K562 (cell line): ENCODE measurements around the gene MYO1D. TPM values are rescaled to one million over a fixed set of nuclear protein-coding genes. Genes with fewer than 3 reads are reported as not detected.
A peak's percentile ranks its signal among the peaks of the same experiment; 100 is the strongest.

Experiments
- ARID1B ChIP-seq: fragments of 450-650 bp; IDR thresholded peaks from 2 replicates; pipeline ENCODE4 v1.6.1; 2016; ENCODE audit warnings: antibody characterized with exemption, mild to moderate bottlenecking, inconsistent platforms
- ATF7 ChIP-seq: fragments of 450-650 bp; IDR thresholded peaks from 2 replicates; pipeline ENCODE4 v1.7.1; 2014; ENCODE audit warnings: mild to moderate bottlenecking, moderate library complexity
- BHLHE40 ChIP-seq: IDR thresholded peaks from 2 replicates; pipeline ENCODE4 v1.6.1; 2011; ENCODE audit warnings: low read length, improper control_type of control experiment
- CBFA2T3 ChIP-seq: fragments of 450-650 bp; IDR thresholded peaks from 2 replicates; pipeline ENCODE4 v1.6.1; 2017
- CHCHD3 ChIP-seq: fragments of 250-450 bp; sonication (Bioruptor Pico); IDR thresholded peaks from 2 replicates; pipeline ENCODE4 v2.1.2; 2022; ENCODE audit warnings: mild to moderate bottlenecking
- ESRRA ChIP-seq: fragments of 450-650 bp; IDR thresholded peaks from 2 replicates; pipeline ENCODE4 v1.6.1; 2014; ENCODE audit warnings: low read depth, mild to moderate bottlenecking, moderate library complexity, borderline replicate concordance
- JUN ChIP-seq, 2 experiments: sonication (generic) in 1 of 2; formaldehyde crosslinking in 1 of 2; IDR thresholded peaks; 2 replicates each; pipeline versions ENCODE4 v1.6.1 to v1.8.0; 2012 to 2022; ENCODE audit warnings: borderline replicate concordance in 2 of 2, mild to moderate bottlenecking in 2 of 2, improper control_type of control experiment in 1 of 2, low read depth in 1 of 2, low read length in 1 of 2, missing genetic modification reagents in 1 of 2
- MCM3 ChIP-seq: fragments of 450-650 bp; IDR thresholded peaks from 2 replicates; pipeline ENCODE4 v1.6.1; 2016
- MECOM ChIP-seq: fragments of 250-450 bp; sonication (Bioruptor Pico); IDR thresholded peaks from 2 replicates; pipeline ENCODE4 v1.8.0; 2022; ENCODE audit warnings: inconsistent platforms
- SMARCE1 ChIP-seq: fragments of 450-650 bp; IDR thresholded peaks from 2 replicates; pipeline ENCODE4 v1.7.1; 2016; ENCODE audit warnings: mild to moderate bottlenecking
- ZEB2 ChIP-seq: fragments of 450-650 bp; IDR thresholded peaks from 2 replicates; pipeline ENCODE4 v1.6.1; 2016
- ZFP36 ChIP-seq: fragments of 150-350 bp; IDR thresholded peaks from 2 replicates; pipeline ENCODE4 v1.6.1; 2018; ENCODE audit warnings: low read length, low read depth; ENCODE audit not compliant: partially characterized antibody
- ZNF586 ChIP-seq: fragments of 450-650 bp; formaldehyde crosslinking; conservative IDR thresholded peaks from 2 replicates; pipeline ENCODE4 v1.4.0; 2020; ENCODE audit warnings: mild to moderate bottlenecking, moderate library complexity
- polyA plus RNA-seq, 8 experiments: library from polyadenylated mRNA; depleted of rRNA in 4 of 8; stranded (reverse) in 5 of 8; unstranded in 3 of 8; fragments of >200 nt; fragmentation: Nextera tagmentation in 2 of 8; fragmentation: Illumina TruSeq in 1 of 8; extraction: Ambion mirVana in 2 of 8; extraction: Trizol in 1 of 8; gene quantifications; 2 replicates each; pipeline versions ENCODE4 v1.2.1 to v1.2.3, GENCODE V29; 2011 to 2014; ENCODE audit warnings: inconsistent platforms in 1 of 8, missing spikeins in 1 of 8
- total RNA-seq, 7 experiments: library from RNA; depleted of rRNA in 6 of 7; stranded (reverse); fragments of >200 nt in 6 of 7; fragmentation: Illumina TruSeq in 2 of 7; extraction: Trizol in 2 of 7; gene quantifications; 2 replicates each; pipeline versions ENCODE4 v1.2.1 to v1.2.3, GENCODE V29; 2011 to 2021; ENCODE audit warnings: low replicate concordance in 1 of 7
- TF ChIP-seq, protein P1 (sequence below), 2 experiments: fragments of 450-650 bp; IDR thresholded peaks; 2 replicates each; pipeline ENCODE4 v1.6.1; 2018; ENCODE audit warnings: mild to moderate bottlenecking in 2 of 2, low read depth in 1 of 2; ENCODE audit not compliant: partially characterized antibody in 2 of 2
- TF ChIP-seq, protein P2 (sequence below): fragments of 250-450 bp; sonication (Bioruptor Pico); IDR thresholded peaks from 2 replicates; pipeline ENCODE4 v1.5.1; 2021; ENCODE audit warnings: mild to moderate bottlenecking
- TF ChIP-seq, protein P3 (sequence below), 2 experiments: fragments of 450-650 bp; IDR thresholded peaks; 2 replicates each; pipeline ENCODE4 v1.6.1; 2016; ENCODE audit warnings: mild to moderate bottlenecking in 2 of 2, borderline replicate concordance in 1 of 2, low read depth in 1 of 2, moderate library complexity in 1 of 2

The MYO1D gene
- total and polyA plus RNA-seq, 9 of the 15 experiments (the other 6 are each of a cell fraction or from before 2014, with no cell fraction given), result 2.1 to 71.2 (median 45.4) TPM

DNA sequence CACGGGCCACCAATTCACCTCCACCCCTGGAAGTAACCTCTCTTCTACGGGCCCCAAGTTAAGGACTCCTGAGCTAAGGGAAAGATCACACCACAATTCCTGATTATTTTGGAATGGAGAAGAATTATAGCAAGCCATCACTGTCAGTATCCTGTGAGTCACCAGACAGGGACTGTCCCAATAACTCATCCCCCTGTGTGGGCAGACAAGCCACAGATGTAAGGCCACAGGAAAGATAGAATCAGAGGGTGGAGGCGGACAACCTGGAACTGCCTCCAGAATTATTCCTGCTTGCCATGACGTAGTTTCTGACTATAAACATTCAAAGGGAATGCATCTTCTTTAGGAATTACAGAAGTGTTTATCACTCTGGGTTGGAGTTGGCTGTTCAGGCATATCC, 5.8 kb upstream of the MYO1D start (continued):
- TF ChIP-seq, protein P1, sequence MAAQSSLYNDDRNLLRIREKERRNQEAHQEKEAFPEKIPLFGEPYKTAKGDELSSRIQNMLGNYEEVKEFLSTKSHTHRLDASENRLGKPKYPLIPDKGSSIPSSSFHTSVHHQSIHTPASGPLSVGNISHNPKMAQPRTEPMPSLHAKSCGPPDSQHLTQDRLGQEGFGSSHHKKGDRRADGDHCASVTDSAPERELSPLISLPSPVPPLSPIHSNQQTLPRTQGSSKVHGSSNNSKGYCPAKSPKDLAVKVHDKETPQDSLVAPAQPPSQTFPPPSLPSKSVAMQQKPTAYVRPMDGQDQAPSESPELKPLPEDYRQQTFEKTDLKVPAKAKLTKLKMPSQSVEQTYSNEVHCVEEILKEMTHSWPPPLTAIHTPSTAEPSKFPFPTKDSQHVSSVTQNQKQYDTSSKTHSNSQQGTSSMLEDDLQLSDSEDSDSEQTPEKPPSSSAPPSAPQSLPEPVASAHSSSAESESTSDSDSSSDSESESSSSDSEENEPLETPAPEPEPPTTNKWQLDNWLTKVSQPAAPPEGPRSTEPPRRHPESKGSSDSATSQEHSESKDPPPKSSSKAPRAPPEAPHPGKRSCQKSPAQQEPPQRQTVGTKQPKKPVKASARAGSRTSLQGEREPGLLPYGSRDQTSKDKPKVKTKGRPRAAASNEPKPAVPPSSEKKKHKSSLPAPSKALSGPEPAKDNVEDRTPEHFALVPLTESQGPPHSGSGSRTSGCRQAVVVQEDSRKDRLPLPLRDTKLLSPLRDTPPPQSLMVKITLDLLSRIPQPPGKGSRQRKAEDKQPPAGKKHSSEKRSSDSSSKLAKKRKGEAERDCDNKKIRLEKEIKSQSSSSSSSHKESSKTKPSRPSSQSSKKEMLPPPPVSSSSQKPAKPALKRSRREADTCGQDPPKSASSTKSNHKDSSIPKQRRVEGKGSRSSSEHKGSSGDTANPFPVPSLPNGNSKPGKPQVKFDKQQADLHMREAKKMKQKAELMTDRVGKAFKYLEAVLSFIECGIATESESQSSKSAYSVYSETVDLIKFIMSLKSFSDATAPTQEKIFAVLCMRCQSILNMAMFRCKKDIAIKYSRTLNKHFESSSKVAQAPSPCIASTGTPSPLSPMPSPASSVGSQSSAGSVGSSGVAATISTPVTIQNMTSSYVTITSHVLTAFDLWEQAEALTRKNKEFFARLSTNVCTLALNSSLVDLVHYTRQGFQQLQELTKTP (IDR thresholded peaks at IDR 0.05; ENCODE audit: low read depth in 1 of 2, partially characterized antibody in 2 of 2), result no peak
- TF ChIP-seq, protein P2, sequence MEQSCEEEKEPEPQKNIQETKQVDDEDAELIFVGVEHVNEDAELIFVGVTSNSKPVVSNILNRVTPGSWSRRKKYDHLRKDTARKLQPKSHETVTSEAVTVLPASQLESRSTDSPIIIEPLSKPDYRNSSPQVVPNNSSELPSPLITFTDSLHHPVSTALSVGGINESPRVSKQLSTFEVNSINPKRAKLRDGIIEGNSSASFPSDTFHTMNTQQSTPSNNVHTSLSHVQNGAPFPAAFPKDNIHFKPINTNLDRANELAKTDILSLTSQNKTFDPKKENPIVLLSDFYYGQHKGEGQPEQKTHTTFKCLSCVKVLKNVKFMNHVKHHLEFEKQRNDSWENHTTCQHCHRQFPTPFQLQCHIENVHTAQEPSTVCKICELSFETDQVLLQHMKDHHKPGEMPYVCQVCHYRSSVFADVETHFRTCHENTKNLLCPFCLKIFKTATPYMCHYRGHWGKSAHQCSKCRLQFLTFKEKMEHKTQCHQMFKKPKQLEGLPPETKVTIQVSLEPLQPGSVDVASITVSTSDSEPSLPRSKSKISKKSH, result no peak
- TF ChIP-seq ZFP36 (peak; percentile 60), SMARCE1 (peak; percentile 86), BHLHE40 (peak; percentile 56; the same call in 1 of the 2 replicates), MECOM (CRISPR knock-in tag) (peak; percentile 99), MCM3 (no peak), ARID1B (peak; percentile 82), JUN (IDR thresholded peaks at IDR 0.05; ENCODE audit: borderline replicate concordance, low read depth, low read length) (peak; percentile 92), JUN (CRISPR knock-in tag; IDR thresholded peaks at IDR 0.05; ENCODE audit: borderline replicate concordance) (no peak), ATF7 (peak; percentile 74), ZEB2 (peak; percentile 84), ZNF586 (no peak), CHCHD3 (CRISPR knock-in tag) (no peak), CBFA2T3 (peak; percentile 67), ESRRA (no peak)
- TF ChIP-seq, protein P3, sequence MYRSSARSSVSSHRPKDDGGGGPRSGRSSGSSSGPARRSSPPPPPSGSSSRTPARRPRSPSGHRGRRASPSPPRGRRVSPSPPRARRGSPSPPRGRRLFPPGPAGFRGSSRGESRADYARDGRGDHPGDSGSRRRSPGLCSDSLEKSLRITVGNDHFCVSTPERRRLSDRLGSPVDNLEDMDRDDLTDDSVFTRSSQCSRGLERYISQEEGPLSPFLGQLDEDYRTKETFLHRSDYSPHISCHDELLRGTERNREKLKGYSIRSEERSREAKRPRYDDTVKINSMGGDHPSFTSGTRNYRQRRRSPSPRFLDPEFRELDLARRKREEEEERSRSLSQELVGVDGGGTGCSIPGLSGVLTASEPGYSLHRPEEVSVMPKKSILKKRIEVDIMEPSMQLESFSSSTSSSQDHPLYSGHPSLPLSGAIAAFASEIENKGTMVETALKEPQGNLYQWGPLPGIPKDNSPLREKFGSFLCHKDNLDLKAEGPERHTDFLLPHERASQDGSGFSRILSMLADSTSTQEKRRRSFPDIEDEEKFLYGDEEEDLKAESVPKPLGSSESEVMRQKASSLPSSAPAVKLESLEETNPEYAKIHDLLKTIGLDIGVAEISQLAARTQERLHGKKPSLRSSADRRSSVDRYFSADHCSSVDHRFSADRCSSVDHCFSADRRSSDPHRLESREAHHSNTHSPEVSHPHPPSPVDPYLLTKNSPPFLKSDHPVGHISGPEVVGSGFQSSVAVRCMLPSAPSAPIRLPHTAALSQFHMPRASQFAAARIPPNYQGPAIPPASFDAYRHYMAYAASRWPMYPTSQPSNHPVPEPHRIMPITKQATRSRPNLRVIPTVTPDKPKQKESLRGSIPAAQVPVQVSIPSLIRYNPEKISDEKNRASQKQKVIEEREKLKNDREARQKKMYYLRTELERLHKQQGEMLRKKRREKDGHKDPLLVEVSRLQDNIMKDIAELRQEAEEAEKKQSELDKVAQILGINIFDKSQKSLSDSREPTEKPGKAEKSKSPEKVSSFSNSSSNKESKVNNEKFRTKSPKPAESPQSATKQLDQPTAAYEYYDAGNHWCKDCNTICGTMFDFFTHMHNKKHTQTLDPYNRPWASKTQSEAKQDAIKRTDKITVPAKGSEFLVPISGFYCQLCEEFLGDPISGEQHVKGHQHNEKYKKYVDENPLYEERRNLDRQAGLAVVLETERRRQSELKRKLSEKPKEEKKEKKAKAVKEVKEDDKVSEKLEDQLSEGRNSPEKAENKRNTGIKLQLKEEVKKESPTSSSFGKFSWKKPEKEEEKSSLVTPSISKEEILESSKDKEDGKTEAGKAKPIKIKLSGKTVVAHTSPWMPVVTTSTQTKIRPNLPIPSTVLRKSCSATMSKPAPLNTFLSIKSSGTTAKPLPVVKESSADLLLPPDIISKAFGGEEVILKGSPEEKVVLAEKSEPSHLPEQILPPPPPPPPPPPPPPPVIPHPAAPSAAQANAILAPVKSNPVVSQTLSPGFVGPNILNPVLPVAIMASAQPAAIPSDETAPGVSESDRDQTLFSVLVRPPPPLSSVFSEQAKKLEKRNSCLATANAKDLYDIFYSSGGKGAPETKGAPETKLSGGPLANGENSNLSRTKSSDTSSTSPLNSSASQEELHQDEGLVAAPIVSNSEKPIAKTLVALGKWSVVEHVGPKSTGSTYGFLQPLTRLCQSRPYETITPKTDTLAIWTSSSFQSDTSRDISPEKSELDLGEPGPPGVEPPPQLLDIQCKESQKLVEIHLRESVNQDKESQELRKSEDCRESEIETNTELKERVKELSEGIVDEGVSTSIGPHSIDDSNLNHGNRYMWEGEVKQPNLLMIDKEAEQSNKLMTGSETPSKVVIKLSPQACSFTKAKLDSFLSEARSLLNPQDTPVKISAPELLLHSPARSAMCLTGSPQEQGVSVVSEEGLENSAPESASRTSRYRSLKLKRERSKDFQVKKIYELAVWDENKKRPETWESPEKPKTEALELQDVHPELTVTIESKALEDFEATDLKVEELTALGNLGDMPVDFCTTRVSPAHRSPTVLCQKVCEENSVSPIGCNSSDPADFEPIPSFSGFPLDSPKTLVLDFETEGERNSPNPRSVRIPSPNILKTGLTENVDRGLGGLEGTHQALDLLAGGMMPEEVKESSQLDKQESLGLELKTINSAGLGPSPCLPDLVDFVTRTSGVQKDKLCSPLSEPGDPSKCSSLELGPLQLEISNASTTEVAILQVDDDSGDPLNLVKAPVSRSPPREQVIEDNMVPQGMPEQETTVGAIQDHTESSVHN (IDR thresholded peaks at IDR 0.05; ENCODE audit: borderline replicate concordance in 1 of 2, low read depth in 1 of 2), result peak in 1 of 2 experiments; percentile 41; a peak in 1 of 4 replicates
